Effector memory CD4-positive, alpha-beta T cell (primary cell): ENCODE measurements around the gene NFYA.

ENCODE experiments used
- DNase-seq, 3 donors: peaks; one replicate each; pipeline ENCODE4 v3.0.0-alpha.2; 2020
- H3K27ac ChIP-seq: 2 replicates; pipeline ENCODE4 v1.7.0; 2013; ENCODE audit warnings: mild to moderate bottlenecking, low read length, moderate library complexity; ENCODE audit not compliant: insufficient read depth, poor library complexity, severe bottlenecking
- H3K27me3 ChIP-seq: replicated peaks from 2 replicates; pipeline ENCODE4 v1.7.0; 2013; ENCODE audit warnings: mild to moderate bottlenecking, low read length; ENCODE audit not compliant: insufficient read depth, control insufficient read depth, poor library complexity, severe bottlenecking
- H3K36me3 ChIP-seq: 2 replicates; pipeline ENCODE4 v1.7.0; 2013; ENCODE audit warnings: mild to moderate bottlenecking, low read length, moderate library complexity; ENCODE audit not compliant: control insufficient read depth, insufficient read depth
- H3K4me1 ChIP-seq: 2 replicates; pipeline ENCODE4 v1.7.0; 2013; ENCODE audit warnings: low read length, mild to moderate bottlenecking; ENCODE audit not compliant: control insufficient read depth, insufficient read depth, poor library complexity, severe bottlenecking
- H3K4me3 ChIP-seq: 2 replicates; pipeline ENCODE4 v1.7.0; 2013; ENCODE audit warnings: low read length, low read depth, mild to moderate bottlenecking; ENCODE audit not compliant: insufficient read depth, poor library complexity, severe bottlenecking
- H3K9me3 ChIP-seq: 2 replicates; pipeline ENCODE4 v1.7.0; 2013; ENCODE audit warnings: mild to moderate bottlenecking, low read length, moderate library complexity; ENCODE audit not compliant: control insufficient read depth

Gene NFYA

DNA sequence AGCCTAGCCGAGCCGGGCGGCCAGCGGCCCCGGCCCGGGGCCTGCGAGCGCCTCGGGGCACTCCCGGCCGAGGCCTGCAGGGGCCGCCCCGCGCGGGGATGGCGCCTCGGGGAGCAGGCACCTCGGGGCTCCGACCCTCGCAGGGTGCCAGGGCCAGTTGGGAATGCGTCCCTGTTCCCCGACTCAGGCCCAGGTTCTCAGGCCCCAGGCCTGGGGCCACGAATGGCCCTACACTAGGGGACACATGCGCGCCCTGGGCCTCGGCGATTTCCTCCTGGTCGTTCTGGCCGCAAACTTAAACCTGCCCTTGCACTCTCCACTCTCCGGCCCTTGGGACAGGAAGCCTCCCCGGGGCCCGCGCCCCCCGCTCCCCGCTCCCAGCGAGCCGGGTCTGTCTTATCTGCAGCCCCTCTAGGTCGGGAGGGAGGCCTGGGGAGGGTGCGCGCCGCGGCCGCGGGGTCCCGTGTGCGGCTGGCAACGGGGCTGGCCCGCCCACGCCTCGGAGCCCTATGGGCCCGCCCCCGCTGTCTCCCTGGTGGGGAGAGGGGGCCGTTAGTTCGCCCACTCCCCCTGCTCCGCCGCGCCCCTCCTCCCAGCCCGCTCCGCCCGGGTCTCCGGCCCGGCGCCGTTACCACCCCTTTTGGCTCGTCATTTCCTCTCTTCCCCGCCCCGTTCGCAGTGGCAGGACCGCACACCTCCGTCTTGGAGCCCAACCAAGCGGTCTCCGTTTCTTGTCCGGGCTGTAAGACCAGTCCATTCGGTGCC, 611 bp downstream of the NFYA start:
- no peaks in the 10 kb centered on the region for H3K9me3 ChIP-seq
- peaks cover 17% of the 10 kb centered on the region for H3K36me3 ChIP-seq
- peak overlapping the region; percentile 94 for H3K27ac ChIP-seq
- DNase-seq, result peak; percentile 70 to 79 (median 71)
- H3K4me1 ChIP-seq, result peaks cover 30% of the 10 kb centered on the region
- H3K27me3 ChIP-seq, result no peaks in the 10 kb centered on the region
- peak overlapping the region; percentile 92 for H3K4me3 ChIP-seq

DNA sequence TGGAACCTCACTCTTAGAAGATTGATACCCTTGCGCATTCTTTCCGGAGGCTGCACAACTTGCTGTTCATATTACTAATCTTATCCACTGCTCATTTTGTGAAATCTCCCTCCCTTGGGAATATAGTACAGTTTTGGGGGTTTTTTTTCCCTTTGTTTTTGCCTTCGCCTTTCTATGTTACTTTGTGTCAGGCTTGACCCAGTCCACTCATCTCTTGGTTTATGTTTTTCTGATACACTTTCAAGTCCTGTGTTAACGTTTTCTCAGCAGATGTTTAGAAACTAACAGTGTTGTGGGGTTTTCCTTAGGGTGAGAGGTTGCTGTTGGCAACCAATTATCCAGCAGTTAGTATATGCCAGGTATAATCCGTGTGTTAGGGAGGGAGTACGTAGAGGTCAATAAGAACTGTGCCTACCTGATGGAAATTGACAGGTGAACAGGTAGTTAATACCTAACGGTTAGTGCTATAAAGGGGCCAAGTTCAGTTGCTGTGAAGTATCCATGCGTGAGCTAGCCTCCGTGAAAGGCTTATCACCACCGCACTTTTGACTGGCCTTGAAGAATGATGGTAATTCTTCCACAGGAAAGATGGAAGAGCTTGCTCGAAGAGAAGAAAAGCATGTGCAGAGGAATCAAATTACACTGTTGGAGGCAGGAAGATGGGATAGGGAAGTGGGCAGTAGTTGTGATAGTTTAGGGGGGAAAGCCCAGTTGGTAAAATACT, 1.4 kb downstream of the NFYA start:
- no peak for DNase-seq
- Histone ChIP-seq H3K4me3 (peak overlapping the region; percentile 92), H3K27me3 (no peaks in the 10 kb centered on the region), H3K36me3 (peaks cover 17% of the 10 kb centered on the region), H3K9me3 (no peaks in the 10 kb centered on the region), H3K4me1 (peaks cover 30% of the 10 kb centered on the region), H3K27ac (peak overlapping the region; percentile 94)

DNA sequence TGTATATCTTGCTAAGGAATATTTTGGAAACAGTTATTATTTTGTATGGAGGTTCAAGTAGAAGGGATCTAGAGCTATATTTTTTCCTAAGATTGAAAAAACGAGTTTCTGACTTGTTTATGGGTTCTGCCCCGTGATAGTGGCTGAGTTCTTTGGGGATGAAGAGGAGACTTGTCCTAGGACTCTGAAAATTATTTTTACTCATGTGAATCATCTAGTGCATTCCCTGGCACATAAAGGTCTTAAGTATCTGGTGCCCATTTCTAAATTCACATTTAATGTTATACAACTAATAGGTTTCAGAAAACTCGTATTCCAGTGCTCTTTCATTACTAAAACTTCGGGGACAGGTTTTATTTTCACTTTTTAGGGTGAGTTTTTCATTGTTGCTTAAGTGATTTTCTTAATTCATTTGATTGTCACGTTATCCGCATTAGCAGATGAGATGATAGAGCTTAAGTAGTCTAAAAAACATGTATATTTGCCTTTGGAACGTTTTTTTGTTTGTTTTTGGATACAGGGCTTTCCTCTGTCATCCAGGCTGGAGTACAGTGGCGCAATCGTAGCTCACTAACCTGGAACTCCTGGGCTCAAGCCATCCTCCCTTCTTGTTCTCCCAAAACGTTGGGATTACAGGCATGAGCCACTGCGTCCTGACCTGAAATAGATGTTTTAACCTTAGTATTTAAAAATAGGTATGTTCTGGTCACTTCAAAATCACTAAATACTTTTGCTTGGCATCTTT, 2.1 kb downstream of the NFYA start:
- no peaks in the 10 kb centered on the region for H3K9me3 ChIP-seq
- H3K27me3 ChIP-seq, result no peaks in the 10 kb centered on the region
- peaks cover 18% of the 10 kb centered on the region for H3K36me3 ChIP-seq
- peak overlapping the region; percentile 94 for H3K27ac ChIP-seq
- H3K4me1 ChIP-seq, result peaks cover 32% of the 10 kb centered on the region
- peak overlapping the region; percentile 92 for H3K4me3 ChIP-seq
- DNase-seq, result no peak

DNA sequence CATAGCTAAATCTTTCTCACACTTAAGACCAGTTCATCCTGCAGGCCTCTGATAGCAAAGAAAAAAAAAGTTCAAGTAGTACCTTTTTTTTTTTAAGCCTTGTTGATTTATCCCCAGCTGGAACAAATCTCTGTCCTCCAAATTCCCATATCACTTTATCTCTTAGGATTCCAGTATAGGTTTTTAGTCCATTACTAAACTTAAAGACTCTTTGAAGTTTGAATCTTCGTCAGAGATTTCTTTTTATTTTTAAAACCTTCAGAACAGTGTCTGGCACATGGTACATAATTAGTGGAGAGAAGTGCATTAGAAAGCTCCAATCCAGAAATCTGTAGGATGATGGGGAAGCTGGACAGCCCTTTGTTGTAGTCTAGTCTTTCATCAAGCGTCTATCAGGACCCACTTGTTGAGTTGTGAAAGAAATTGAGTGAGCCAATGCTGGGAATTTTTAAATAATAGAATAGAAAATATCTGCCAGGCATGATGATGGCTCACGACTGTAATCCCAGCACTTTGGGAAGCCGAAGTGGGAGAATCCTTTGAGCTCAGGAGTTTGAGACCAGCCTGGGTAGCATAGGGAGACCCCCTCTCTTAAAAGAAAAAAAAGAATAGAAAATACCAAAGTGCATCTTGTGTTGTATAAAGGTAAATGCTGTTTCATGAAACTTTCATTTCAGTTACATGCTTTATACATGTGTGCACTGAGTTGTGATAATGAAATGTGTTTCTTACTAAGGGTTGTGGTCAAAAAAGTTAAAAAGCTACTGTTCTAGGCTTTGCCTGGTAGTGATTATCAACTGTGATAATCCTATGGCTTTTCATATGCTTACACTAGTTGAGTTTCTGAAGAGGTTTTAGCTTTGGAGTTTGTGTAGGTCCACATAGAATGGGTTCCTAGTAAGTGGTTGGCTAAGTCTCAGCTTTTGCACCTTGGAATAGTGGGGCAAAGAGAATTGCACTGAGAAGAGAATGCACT, 3.2 kb downstream of the NFYA start:
- Histone ChIP-seq H3K4me1 (peaks cover 40% of the 10 kb centered on the region), H3K4me3 (no peak overlapping the region), H3K27ac (no peak overlapping the region), H3K36me3 (peaks cover 12% of the 10 kb centered on the region), H3K9me3 (no peaks in the 10 kb centered on the region), H3K27me3 (no peaks in the 10 kb centered on the region)
- no peak for DNase-seq

DNA sequence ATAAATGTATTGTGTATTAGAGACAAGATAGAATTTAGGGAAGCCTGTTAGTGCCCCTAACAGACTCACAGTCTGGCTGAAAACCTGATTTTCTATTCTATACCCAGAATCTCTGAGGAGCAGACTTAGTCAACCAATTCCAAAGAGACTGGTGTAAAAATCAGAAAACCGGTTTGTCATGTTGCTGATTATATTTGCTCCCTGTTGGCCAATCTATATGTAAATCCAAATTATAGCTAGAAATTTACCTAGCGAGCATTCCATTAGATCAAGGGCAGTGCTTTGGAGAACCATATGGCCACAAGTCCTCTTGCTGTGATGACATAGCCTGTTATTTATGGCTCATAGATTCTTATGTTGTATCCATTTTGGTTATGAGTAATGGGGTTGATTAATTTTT, 4.8 kb downstream of the NFYA start:
- no peak for DNase-seq
- H3K4me3 ChIP-seq, result no peak overlapping the region
- H3K27ac ChIP-seq, result no peak overlapping the region
- H3K9me3 ChIP-seq, result no peaks in the 10 kb centered on the region
- peaks cover 36% of the 10 kb centered on the region for H3K4me1 ChIP-seq
- peaks cover 15% of the 10 kb centered on the region for H3K36me3 ChIP-seq
- no peaks in the 10 kb centered on the region for H3K27me3 ChIP-seq

DNA sequence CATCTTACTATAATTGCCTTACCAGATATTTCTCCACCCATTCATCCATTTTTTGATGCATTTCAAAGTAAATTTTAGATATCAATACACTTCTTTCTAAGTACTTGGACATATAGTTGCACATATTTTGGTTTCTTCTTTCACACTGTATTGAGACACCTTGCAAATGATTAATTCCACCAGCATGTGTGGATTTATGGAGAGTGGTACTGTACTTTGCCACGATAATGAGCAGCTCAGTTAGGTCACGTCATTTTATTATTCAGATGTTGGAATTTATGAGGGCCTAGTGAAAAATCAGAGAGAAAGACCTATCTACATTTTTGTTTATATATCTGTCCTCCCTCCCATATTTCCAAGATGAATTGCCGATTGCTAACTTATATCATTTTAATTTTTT, 5.3 kb downstream of the NFYA start:
- Histone ChIP-seq H3K4me3 (no peak overlapping the region), H3K27ac (no peak overlapping the region), H3K36me3 (peaks cover 19% of the 10 kb centered on the region), H3K9me3 (no peaks in the 10 kb centered on the region), H3K4me1 (peaks cover 36% of the 10 kb centered on the region), H3K27me3 (no peaks in the 10 kb centered on the region)
- DNase-seq, result no peak

DNA sequence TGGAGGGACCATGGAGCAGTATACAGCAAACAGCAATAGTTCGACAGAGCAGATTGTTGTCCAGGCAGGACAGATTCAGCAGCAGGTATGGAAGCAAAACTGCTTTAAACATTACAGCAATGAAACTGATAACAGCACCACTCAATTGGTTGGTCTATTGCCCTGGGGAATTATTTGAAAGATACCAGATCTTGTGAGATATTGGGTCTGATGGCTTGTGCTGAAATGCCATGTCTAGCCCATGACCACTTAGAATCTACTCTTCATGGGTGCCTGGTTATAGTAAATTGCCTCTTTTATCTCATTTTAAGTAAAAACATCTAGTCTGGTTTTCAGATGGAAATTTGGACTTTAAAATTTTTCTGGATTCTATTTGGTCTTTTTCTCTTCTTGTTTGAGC, 6.3 kb downstream of the NFYA start:
- Histone ChIP-seq H3K27ac (no peak overlapping the region), H3K27me3 (no peaks in the 10 kb centered on the region), H3K4me1 (peaks cover 34% of the 10 kb centered on the region), H3K9me3 (no peaks in the 10 kb centered on the region), H3K36me3 (peaks cover 22% of the 10 kb centered on the region), H3K4me3 (no peak overlapping the region)
- DNase-seq, result no peak

DNA sequence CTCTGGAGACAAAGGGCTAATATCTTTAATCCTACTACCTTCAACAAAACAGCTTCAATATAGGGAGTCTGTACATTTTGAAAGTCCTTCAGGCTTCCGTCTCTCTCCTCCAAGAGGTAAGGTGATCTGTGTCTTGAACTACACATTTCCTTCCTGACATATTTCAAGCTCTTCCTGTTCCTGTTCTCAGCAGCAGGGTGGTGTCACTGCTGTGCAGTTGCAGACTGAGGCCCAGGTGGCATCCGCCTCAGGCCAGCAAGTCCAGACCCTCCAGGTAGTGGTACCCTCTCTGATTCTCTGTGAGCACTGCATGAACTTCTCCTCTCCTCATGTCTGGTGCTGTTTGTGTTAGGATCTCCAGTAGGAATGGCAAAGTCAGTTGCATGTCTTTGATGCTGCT, 7.8 kb downstream of the NFYA start:
- H3K27ac ChIP-seq, result peak overlapping the region; percentile 57
- H3K9me3 ChIP-seq, result no peaks in the 10 kb centered on the region
- DNase-seq, result no peak
- H3K4me3 ChIP-seq, result peak overlapping the region; percentile 31
- no peaks in the 10 kb centered on the region for H3K27me3 ChIP-seq
- H3K36me3 ChIP-seq, result peaks cover 36% of the 10 kb centered on the region
- peaks cover 20% of the 10 kb centered on the region for H3K4me1 ChIP-seq

DNA sequence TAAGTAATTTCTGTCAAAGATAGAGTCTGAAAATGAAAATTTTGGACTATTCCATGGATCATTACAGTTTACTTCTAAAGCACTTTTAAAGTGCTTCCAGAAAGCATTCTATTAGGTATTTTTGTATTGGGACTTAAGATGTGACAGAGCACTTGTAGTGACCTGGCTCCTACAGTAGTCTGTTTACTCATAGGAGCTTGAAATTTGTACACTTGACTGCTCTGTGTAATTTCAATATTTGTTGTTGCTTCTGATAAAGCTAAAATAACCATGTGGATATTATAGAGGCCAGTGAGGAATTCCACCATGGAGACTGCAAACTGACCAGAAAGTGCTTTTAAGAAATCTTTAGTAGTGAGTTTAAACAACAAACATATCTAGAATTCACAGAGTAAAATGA, 10.3 kb downstream of the NFYA start:
- Histone ChIP-seq H3K9me3 (no peaks in the 10 kb centered on the region), H3K27me3 (no peaks in the 10 kb centered on the region), H3K27ac (no peak overlapping the region), H3K4me1 (peaks cover 12% of the 10 kb centered on the region), H3K36me3 (peaks cover 48% of the 10 kb centered on the region), H3K4me3 (no peak overlapping the region)
- DNase-seq, result no peak
